ENCODE data around the gene KAZN. TPM values are rescaled to one million over a fixed set of nuclear protein-coding genes. Genes with fewer than 3 reads are reported as not detected.

The KAZN gene
- total RNA-seq, 4 donors from 2014 or later, result 0.77 to 12.3 (median 4.9) TPM

- no peak for DNase-seq
- intact Hi-C loops (cut with DNase I; ENCODE audit: low total_unique reads), result no loop called here
Observed at GRCh38 chr1:15123925-15124324, 525.4 kb downstream of the KAZN start.

GRCh38 chr1:15124362-15125100 is 526.0 kb downstream of the KAZN start:
- DNase-seq, result no peak
- TF ChIP-seq POLR2A (IDR thresholded peaks at IDR 0.05) (no peak), CTCF (IDR thresholded peaks at IDR 0.05) (no peak)

More at GRCh38 chr1:15123925-15124324, 525.4 kb downstream of the KAZN start:
- no peaks in the 10 kb centered on the region for H3K36me3 ChIP-seq
- no peak for TF ChIP-seq POLR2A (IDR thresholded peaks at IDR 0.05)
- TF ChIP-seq CTCF (IDR thresholded peaks at IDR 0.05), result no peak
- H3K9me3 ChIP-seq, result no peaks in the 10 kb centered on the region
- H3K4me3 ChIP-seq, result no peak overlapping the region
- H3K27ac ChIP-seq, result no peak overlapping the region
- H3K4me1 ChIP-seq, result no peaks in the 10 kb centered on the region
- H3K27me3 ChIP-seq, result no peaks in the 10 kb centered on the region

GRCh38 chr1:15125101-15125745 is 526.7 kb downstream of the KAZN start:
- Histone ChIP-seq H3K27me3 (no peaks in the 10 kb centered on the region), H3K27ac (no peak overlapping the region), H3K4me3 (no peak overlapping the region), H3K36me3 (no peaks in the 10 kb centered on the region), H3K4me1 (no peaks in the 10 kb centered on the region), H3K9me3 (no peaks in the 10 kb centered on the region)
- no peak for DNase-seq
- TF ChIP-seq CTCF (IDR thresholded peaks at IDR 0.05), result no peak
- no peak for TF ChIP-seq POLR2A (IDR thresholded peaks at IDR 0.05)
- intact Hi-C loops (cut with DNase I; ENCODE audit: low total_unique reads), result no loop called here

More at GRCh38 chr1:15124362-15125100, 526.0 kb downstream of the KAZN start:
- Histone ChIP-seq H3K4me3 (no peak overlapping the region), H3K27ac (no peak overlapping the region), H3K27me3 (no peaks in the 10 kb centered on the region), H3K9me3 (no peaks in the 10 kb centered on the region), H3K36me3 (no peaks in the 10 kb centered on the region), H3K4me1 (no peaks in the 10 kb centered on the region)
- intact Hi-C loops (cut with DNase I; ENCODE audit: low total_unique reads), result no loop called here

- no peaks in the 10 kb centered on the region for H3K9me3 ChIP-seq
- no peak overlapping the region for H3K4me3 ChIP-seq
- no peaks in the 10 kb centered on the region for H3K27me3 ChIP-seq
- no peak for TF ChIP-seq POLR2A (IDR thresholded peaks at IDR 0.05)
- no peak for TF ChIP-seq CTCF (IDR thresholded peaks at IDR 0.05)
- no peaks in the 10 kb centered on the region for H3K4me1 ChIP-seq
- no peaks in the 10 kb centered on the region for H3K36me3 ChIP-seq
- DNase-seq, result no peak
- intact Hi-C loops (cut with DNase I; ENCODE audit: low total_unique reads), result no loop called here
- no peak overlapping the region for H3K27ac ChIP-seq
Observed at GRCh38 chr1:15128077-15128476, 529.6 kb downstream of the KAZN start.
